CD14-positive monocyte (primary cell): ENCODE results near the gene ZEB2. TPM values are rescaled to one million over a fixed set of nuclear protein-coding genes. Genes with fewer than 3 reads are reported as not detected.

ENCODE experiments used
- DNase-seq, 3 donors: peaks; one replicate each; pipeline ENCODE4 v3.0.0-alpha.2; 2011 to 2022
- H2AFZ ChIP-seq: 2 replicates; pipeline ENCODE4 v1.6.0; 2012; ENCODE audit warnings: mild to moderate bottlenecking, low read depth, low read length, inconsistent platforms; ENCODE audit not compliant: insufficient read depth, poor library complexity, severe bottlenecking
- H3K27ac ChIP-seq, 2 donors: 1 replicate in 1 of 2; 2 replicates in 1 of 2; pipeline ENCODE4 v1.5.1; 2012 to 2013; ENCODE audit warnings: low read length in 2 of 2, control low read depth in 1 of 2, inconsistent platforms in 1 of 2, low read depth in 1 of 2, mild to moderate bottlenecking in 1 of 2
- H3K27me3 ChIP-seq, 2 donors: one replicate each; pipeline versions ENCODE4 v1.6.0 to v1.6.1; 2011 to 2013; ENCODE audit warnings: low read length in 2 of 2; ENCODE audit not compliant: control insufficient read depth in 2 of 2, insufficient read depth in 2 of 2
- H3K36me3 ChIP-seq, 2 donors: replicated peaks in 1 of 2; 1 replicate in 1 of 2; 2 replicates in 1 of 2; pipeline versions ENCODE4 v1.5.1 to v1.6.1; 2012 to 2013; ENCODE audit warnings: low read length in 2 of 2, control low read depth in 1 of 2, inconsistent platforms in 1 of 2, mild to moderate bottlenecking in 1 of 2; ENCODE audit not compliant: insufficient read depth in 2 of 2, control insufficient read depth in 1 of 2
- H3K4me1 ChIP-seq, 2 donors: 1 replicate in 1 of 2; 2 replicates in 1 of 2; pipeline versions ENCODE4 v1.5.1 to v1.6.1; 2012 to 2013; ENCODE audit warnings: low read length in 2 of 2, control low read depth in 1 of 2, inconsistent platforms in 1 of 2, mild to moderate bottlenecking in 1 of 2, moderate library complexity in 1 of 2; ENCODE audit not compliant: insufficient read depth in 2 of 2, control insufficient read depth in 1 of 2
- H3K4me2 ChIP-seq: replicated peaks from 2 replicates; pipeline ENCODE3; 2012; ENCODE audit warnings: low read length, moderate library complexity, mild to moderate bottlenecking; ENCODE audit not compliant: poor library complexity, severe bottlenecking; ENCODE audit errors: extremely low read depth
- H3K4me3 ChIP-seq, 3 experiments: fragments of 200-600 bp in 1 of 3; sonication (generic) in 1 of 3; replicated peaks in 1 of 3; 1 replicate in 2 of 3; 2 replicates in 1 of 3; pipeline ENCODE4 v1.5.1; 2011 to 2013; ENCODE audit warnings: low read length in 3 of 3, mild to moderate bottlenecking in 3 of 3, control low read depth in 2 of 3, low read depth in 2 of 3, inconsistent platforms in 1 of 3, moderate library complexity in 1 of 3
- H3K79me2 ChIP-seq: 2 replicates; pipeline ENCODE4 v1.6.0; 2012; ENCODE audit warnings: mild to moderate bottlenecking, control low read depth, inconsistent platforms, low read length, moderate library complexity; ENCODE audit not compliant: insufficient read depth
- H3K9ac ChIP-seq: 2 replicates; pipeline ENCODE4 v1.6.0; 2017; ENCODE audit warnings: low read length, mild to moderate bottlenecking; ENCODE audit not compliant: insufficient read depth, poor library complexity, severe bottlenecking
- H3K9me3 ChIP-seq, 2 donors: replicated peaks in 1 of 2; 1 replicate in 1 of 2; 2 replicates in 1 of 2; pipeline versions ENCODE4 v1.5.1 to v1.6.1; 2012 to 2013; ENCODE audit warnings: low read length in 2 of 2, control low read depth in 1 of 2; ENCODE audit not compliant: control insufficient read depth in 1 of 2, insufficient read depth in 1 of 2
- H4K20me1 ChIP-seq: 2 replicates; pipeline ENCODE4 v1.6.0; 2012; ENCODE audit warnings: mild to moderate bottlenecking, low read length, control low read depth, moderate library complexity; ENCODE audit not compliant: insufficient read depth
- H3K27ac Mint-ChIP-seq, 7 donors: one replicate each; pipeline ENCODE4 v1.8.0; 2020; ENCODE audit warnings: mild to moderate bottlenecking in 7 of 7, mixed read lengths in 7 of 7, moderate library complexity in 6 of 7, inconsistent platforms in 2 of 7
- H3K27me3 Mint-ChIP-seq, 3 donors: one replicate each; pipeline ENCODE4 v1.8.0; 2021 to 2022; ENCODE audit warnings: low read depth in 3 of 3, mild to moderate bottlenecking in 3 of 3, mixed read lengths in 3 of 3, moderate library complexity in 3 of 3, inconsistent platforms in 1 of 3
- H3K36me3 Mint-ChIP-seq, 2 donors: one replicate each; pipeline ENCODE4 v1.8.0; 2020; ENCODE audit warnings: mixed read lengths in 2 of 2, inconsistent platforms in 1 of 2, mild to moderate bottlenecking in 1 of 2
- H3K4me1 Mint-ChIP-seq: one replicate; pipeline ENCODE4 v1.8.0; 2020; ENCODE audit warnings: mild to moderate bottlenecking, mixed read lengths
- H3K4me3 Mint-ChIP-seq, 2 donors: one replicate each; pipeline ENCODE4 v1.8.0; 2020; ENCODE audit warnings: mild to moderate bottlenecking in 2 of 2, mixed read lengths in 2 of 2, moderate library complexity in 1 of 2
- H3K9me3 Mint-ChIP-seq, 7 donors: one replicate each; pipeline ENCODE4 v1.8.0; 2020 to 2022; ENCODE audit warnings: mixed read lengths in 7 of 7, mild to moderate bottlenecking in 6 of 7, moderate library complexity in 6 of 7, inconsistent platforms in 2 of 7
- CTCF ChIP-seq: fragments of 200-600 bp; IDR thresholded peaks from one replicate; pipeline ENCODE4 v1.8.0; 2022; ENCODE audit warnings: antibody characterized with exemption, mild to moderate bottlenecking
- WGBS: methylation state at CpG from one replicate; pipeline ENCODE4 v1.1.5; 2013; ENCODE audit warnings: missing lambda C conversion rate; ENCODE audit not compliant: insufficient coverage; 5-methylcytosine and 5-hydroxymethylcytosine counted together
- intact Hi-C, 2 donors: fragments of 100-400 bp; cut with micrococcal nuclease; formaldehyde crosslinking; loops; one replicate each; pipeline versions ENCODE4 v1.15.0 to v1.15.1; 2023
- polyA plus RNA-seq, 3 donors: library from polyadenylated mRNA; depleted of rRNA in 1 of 3; unstranded in 2 of 3; stranded (reverse) in 1 of 3; fragments of 300-500 nt in 2 of 3; fragments of >200 nt in 1 of 3; fragmentation: Illumina TruSeq in 2 of 3; gene quantifications; 1 replicate in 2 of 3; 2 replicates in 1 of 3; pipeline ENCODE4 v1.2.3, GENCODE V29; 2012 to 2021

Gene ZEB2
- polyA plus RNA-seq, 3 donors, result 76.8 to 325 (median 93.8) TPM

DNA sequence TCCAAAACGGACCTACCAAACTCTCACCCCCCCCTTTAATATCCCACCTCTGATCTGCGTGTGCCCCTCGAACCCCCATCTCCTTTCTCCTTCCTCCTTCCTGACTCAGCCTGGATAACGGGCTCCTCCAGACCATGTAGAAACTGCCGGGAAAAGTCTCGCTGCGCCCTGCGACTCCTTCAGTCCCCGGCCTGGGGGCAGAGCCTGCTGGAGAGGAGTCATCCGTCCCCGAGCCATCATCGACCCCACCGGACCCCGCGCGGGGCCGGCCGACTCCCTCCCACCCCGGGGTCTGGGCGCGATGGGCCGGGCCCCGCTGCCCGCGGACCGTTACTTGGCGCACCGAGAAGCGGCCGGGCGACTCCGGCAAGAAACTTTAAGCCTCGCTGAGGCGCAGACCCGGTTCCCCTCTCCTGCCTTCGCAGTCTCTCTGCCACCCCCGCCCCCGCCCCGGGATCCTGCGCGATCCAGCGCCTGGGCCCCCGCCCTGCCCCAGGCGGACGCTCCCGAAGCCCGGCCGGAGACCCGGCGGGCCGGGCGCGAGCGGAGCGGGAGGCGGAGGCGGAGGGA, 3.4 kb downstream of the ZEB2 start:
- Histone ChIP-seq H3K4me2 (peak overlapping the region; percentile 94), H3K4me3 (peak overlapping the region; percentile 75 to 100 (median 99)), H3K27ac (peak overlapping the region; percentile 95 to 99), H3K9ac (peak overlapping the region; percentile 99), H2AFZ (no peak overlapping the region), H3K27me3 (no peaks in the 10 kb centered on the region), H3K4me1 (peaks cover 34 to 40% of the 10 kb centered on the region in 2 donors), H3K9me3 (no peaks in the 10 kb centered on the region), H3K36me3 (peaks cover 41 to 45% of the 10 kb centered on the region in 2 donors), H4K20me1 (peaks cover 57% of the 10 kb centered on the region), H3K79me2 (peaks cover 97% of the 10 kb centered on the region)
- no peaks in the 10 kb centered on the region for H3K27me3 Mint-ChIP-seq
- H3K36me3 Mint-ChIP-seq, result peaks cover 52% of the 10 kb centered on the region in 2 donors
- peak in 1 of 3 donors; percentile 35 for DNase-seq
- H3K9me3 Mint-ChIP-seq, result peaks cover 0 to 8% (median 2%) of the 10 kb centered on the region in 7 donors
- under 1% methylated on average over 55 of the region's 57 CpGs for WGBS
- TF ChIP-seq CTCF, result no peak
- peak overlapping the region; percentile 97 to 99 for H3K4me3 Mint-ChIP-seq
- intact Hi-C loops, result loop anchor here (2.0 to 5.0 kb wide), 2 partner anchors 184 to 186 kb away; no protein-coding TSS in a partner anchor
- peak overlapping the region in 6 of 7 donors; percentile 96 to 100 (median 98) for H3K27ac Mint-ChIP-seq
- H3K4me1 Mint-ChIP-seq, result peaks cover 40% of the 10 kb centered on the region

DNA sequence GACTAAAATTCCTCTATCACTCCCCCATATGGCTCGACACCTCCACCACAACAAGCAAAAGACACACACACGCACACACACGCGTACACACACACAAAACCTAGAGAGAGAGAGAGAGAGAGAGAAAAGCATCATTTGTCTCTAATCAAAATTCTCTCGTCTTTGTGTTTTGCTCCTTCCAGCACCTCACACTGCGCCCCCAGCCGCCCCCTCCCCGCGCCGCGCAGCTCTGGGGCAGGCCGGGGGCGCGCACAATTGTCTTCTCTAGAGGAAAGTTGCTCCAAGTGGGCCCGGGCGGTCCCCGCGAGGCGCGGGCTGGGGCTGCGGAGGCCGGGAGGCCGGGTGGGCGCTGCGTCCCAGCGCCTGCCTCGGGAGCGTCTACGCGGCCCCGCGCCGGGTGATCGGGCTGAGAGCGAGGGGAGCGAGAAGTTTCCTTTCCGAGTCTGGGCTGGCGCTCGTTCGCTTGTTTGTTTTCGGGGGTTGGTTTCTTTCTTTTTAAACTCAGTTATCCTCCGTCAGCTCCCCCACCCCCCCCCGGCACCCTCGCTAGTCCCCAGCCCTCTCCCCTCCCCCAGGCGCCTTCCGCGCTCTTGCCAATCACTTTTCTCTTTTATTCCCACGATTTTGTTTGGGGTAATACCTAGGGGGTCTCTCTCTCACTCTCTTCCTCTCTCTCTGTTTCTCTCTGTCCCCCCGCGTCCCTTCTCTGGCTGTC, 4.1 kb downstream of the ZEB2 start:
- peak overlapping the region; percentile 95 to 99 for H3K27ac ChIP-seq
- H3K79me2 ChIP-seq, result peaks cover 97% of the 10 kb centered on the region
- no peak for TF ChIP-seq CTCF
- peak in 2 of 3 donors; percentile 53 to 55 for DNase-seq
- WGBS, result 0% methylated on average over 28 of the region's 50 CpGs
- H3K27me3 ChIP-seq, result no peaks in the 10 kb centered on the region
- Mint-ChIP-seq H3K36me3 (peaks cover 58 to 59% of the 10 kb centered on the region in 2 donors), H3K27ac (peak overlapping the region in 6 of 7 donors; percentile 97 to 100 (median 98)), H3K9me3 (peaks cover 0 to 8% (median 2%) of the 10 kb centered on the region in 7 donors), H3K27me3 (no peaks in the 10 kb centered on the region), H3K4me1 (peaks cover 41% of the 10 kb centered on the region), H3K4me3 (peak overlapping the region; percentile 97 to 99)
- H3K36me3 ChIP-seq, result peaks cover 47 to 51% of the 10 kb centered on the region in 2 donors
- peak overlapping the region; percentile 94 for H3K4me2 ChIP-seq
- H3K4me3 ChIP-seq, result peak overlapping the region; percentile 75 to 100 (median 99)
- no peaks in the 10 kb centered on the region for H3K9me3 ChIP-seq
- H3K9ac ChIP-seq, result peak overlapping the region; percentile 99
- peaks cover 34 to 40% of the 10 kb centered on the region in 2 donors for H3K4me1 ChIP-seq
- intact Hi-C loops, result loop anchor here (2.0 to 5.0 kb wide), 2 partner anchors 185 to 186 kb away; no protein-coding TSS in a partner anchor
- peaks cover 63% of the 10 kb centered on the region for H4K20me1 ChIP-seq
- no peak overlapping the region for H2AFZ ChIP-seq
